SK-N-SH (cell line): Measurements from ENCODE around the gene CHRM4. TPM values are rescaled to one million over a fixed set of nuclear protein-coding genes. Genes with fewer than 3 reads are reported as not detected.
A peak's percentile ranks its signal among the peaks of the same experiment; 100 is the strongest.

Source experiments
- CTCF ChIA-PET: fragments of 300-600, 350-600 bp; formaldehyde crosslinking; extraction: SDS; loops from one replicate; lab custom pipeline; 2021; lab: Yijun Ruan, JAX
- POLR2A ChIA-PET: fragments of 350-600 bp; sonication (Branson Sonifier 250); formaldehyde crosslinking; extraction: SDS; loops from one replicate; lab custom pipeline; 2020; ENCODE audit warnings: antibody characterized with exemption, inconsistent platforms; lab: Yijun Ruan, JAX
- DNase-seq: peaks from one replicate; pipeline ENCODE4 v3.0.0; 2012
- H2AFZ ChIP-seq: fragments of 200-600 bp; sonication (generic); 2 replicates; pipeline ENCODE4 v1.8.1; 2016; ENCODE audit warnings: antibody characterized with exemption, mild to moderate bottlenecking, low read depth
- H3F3A ChIP-seq: fragments of 200-600 bp; sonication (generic); replicated peaks from 2 replicates; pipeline ENCODE3; 2016; ENCODE audit warnings: antibody characterized with exemption, mild to moderate bottlenecking; ENCODE audit not compliant: insufficient read depth
- H3K27ac ChIP-seq, 2 experiments: fragments of 200-500 bp in 1 of 2; fragments of 200-600 bp in 1 of 2; sonication (Bioruptor generic) in 1 of 2; sonication (generic), shearing (Covaris generic) in 1 of 2; 2 replicates each; pipeline versions ENCODE4 v1.5.1 to v1.6.1; 2014 to 2016; ENCODE audit warnings: low read depth in 2 of 2, inconsistent platforms in 1 of 2, low read length in 1 of 2, mild to moderate bottlenecking in 1 of 2, mixed read lengths in 1 of 2
- H3K27me3 ChIP-seq: fragments of 200-600 bp; sonication (generic), shearing (Covaris generic); 2 replicates; pipeline ENCODE4 v1.6.1; 2016; ENCODE audit warnings: mixed run types; ENCODE audit not compliant: insufficient read depth
- H3K36me3 ChIP-seq, 2 experiments: fragments of 200-500 bp in 1 of 2; fragments of 200-600 bp in 1 of 2; sonication (Bioruptor generic) in 1 of 2; sonication (generic) in 1 of 2; replicated peaks in 1 of 2; 2 replicates each; pipeline versions ENCODE3 to v1.5.1; 2014 to 2016; ENCODE audit warnings: low read length in 1 of 2, mild to moderate bottlenecking in 1 of 2; ENCODE audit not compliant: insufficient read depth in 2 of 2, control insufficient read depth in 1 of 2
- H3K4me1 ChIP-seq, 2 experiments: fragments of 200-500 bp in 1 of 2; fragments of 200-600 bp in 1 of 2; sonication (Bioruptor generic) in 1 of 2; sonication (generic), shearing (Covaris generic) in 1 of 2; 2 replicates each; pipeline versions ENCODE4 v1.5.1 to v1.6.1; 2014 to 2016; ENCODE audit warnings: low read depth in 1 of 2, low read length in 1 of 2, mixed run types in 1 of 2; ENCODE audit not compliant: insufficient read depth in 2 of 2, control insufficient read depth in 1 of 2
- H3K4me2 ChIP-seq: fragments of 200-600 bp; sonication (generic), shearing (Covaris generic); 2 replicates; pipeline ENCODE4 v1.6.1; 2017; ENCODE audit warnings: mixed run types
- H3K4me3 ChIP-seq, 2 experiments: fragments of 200-500 bp in 1 of 2; fragments of 200-600 bp in 1 of 2; sonication (Bioruptor generic) in 1 of 2; sonication (generic), shearing (Covaris generic) in 1 of 2; 2 replicates each; pipeline versions ENCODE4 v1.5.1 to v1.8.1; 2014 to 2016; ENCODE audit warnings: low read depth in 2 of 2, inconsistent platforms in 1 of 2, low read length in 1 of 2, mild to moderate bottlenecking in 1 of 2, mixed read lengths in 1 of 2, moderate library complexity in 1 of 2
- H3K79me2 ChIP-seq: fragments of 200-600 bp; sonication (generic); 2 replicates; pipeline ENCODE4 v1.8.1; 2017; ENCODE audit warnings: mild to moderate bottlenecking; ENCODE audit not compliant: insufficient read depth
- H3K9ac ChIP-seq: fragments of 200-600 bp; sonication (generic); 2 replicates; pipeline ENCODE4 v1.6.1; 2017; ENCODE audit warnings: mixed run types
- H3K9me2 ChIP-seq: fragments of 200-600 bp; sonication (generic); 2 replicates; pipeline ENCODE4 v1.6.1; 2017; ENCODE audit warnings: mixed run types
- H3K9me3 ChIP-seq: fragments of 200-600 bp; sonication (generic); 2 replicates; pipeline ENCODE4 v1.6.1; 2017; ENCODE audit warnings: mixed run types, mild to moderate bottlenecking, moderate library complexity
- H4K20me1 ChIP-seq: fragments of 200-600 bp; sonication (generic); 2 replicates; pipeline ENCODE4 v1.6.1; 2017; ENCODE audit warnings: mild to moderate bottlenecking, mixed run types; ENCODE audit not compliant: insufficient read depth
- FOXJ3 ChIP-seq: sonication (generic); formaldehyde crosslinking; IDR thresholded peaks from 2 replicates; pipeline ENCODE4 v1.5.1; 2020; ENCODE audit warnings: mild to moderate bottlenecking, missing genetic modification reagents
- FOXM1 ChIP-seq: IDR thresholded peaks from 2 replicates; pipeline ENCODE4 v1.4.0; 2012; ENCODE audit warnings: low read depth, mild to moderate bottlenecking
- IRF3 ChIP-seq: fragments of 150-350 bp; IDR thresholded peaks from 2 replicates; pipeline ENCODE4 v1.6.1; 2016; ENCODE audit warnings: mild to moderate bottlenecking, low read depth, low read length
- MXI1 ChIP-seq: IDR thresholded peaks from 2 replicates; pipeline ENCODE4 v1.6.1; 2012; ENCODE audit warnings: mild to moderate bottlenecking, low read depth, low read length, improper control_type of control experiment
- POLR2AphosphoS5 ChIP-seq: IDR thresholded peaks from 2 replicates; pipeline ENCODE4 v1.6.1; 2012; ENCODE audit warnings: low read depth, low read length
- RFX5 ChIP-seq: IDR thresholded peaks from 2 replicates; pipeline ENCODE4 v1.6.1; 2012; ENCODE audit warnings: mild to moderate bottlenecking, improper control_type of control experiment, low read length
- TAF1 ChIP-seq: IDR thresholded peaks from 2 replicates; pipeline ENCODE4 v1.6.1; 2012; ENCODE audit warnings: low read depth, mild to moderate bottlenecking, low read length, moderate library complexity, borderline replicate concordance
- WGBS: methylation state at CpG from one replicate; pipeline ENCODE4 v1.1.6; 2017; ENCODE audit warnings: low lambda C conversion rate; 5-methylcytosine and 5-hydroxymethylcytosine counted together
- polyA plus RNA-seq, 3 experiments: library from polyadenylated mRNA; depleted of rRNA; stranded (reverse); fragments of >200 nt; gene quantifications; 2 replicates each; pipeline ENCODE4 v1.2.3, GENCODE V29; 2012

Gene CHRM4
- polyA plus RNA-seq, 1 of the 3 experiments (the other 2 are of a cell fraction): 0.26 TPM

GRCh38 chr11:46386005-46386578, 5.5 kb downstream of the CHRM4 start:
- ChIA-PET POLR2A (no interaction called here), CTCF (interaction anchor here (5.9 to 7.6 kb wide), 2 partner anchors 146 to 155 kb away, joined by 105 to 204 read pairs; no protein-coding TSS in a partner anchor)
- no peak overlapping the region for H3K4me3 ChIP-seq
- H3K9me2 ChIP-seq: no peaks in the 10 kb centered on the region
- H3K79me2 ChIP-seq: no peaks in the 10 kb centered on the region; the same call in 1 of the 2 replicates
- H3K27me3 ChIP-seq: peaks cover 12% of the 10 kb centered on the region
- WGBS: 98% methylated on average over 22 of the region's 25 CpGs
- no peak overlapping the region for H3K4me2 ChIP-seq
- H3K27ac ChIP-seq: no peak overlapping the region
- no peak for DNase-seq
- no peak overlapping the region for H3K9ac ChIP-seq
- H3K36me3 ChIP-seq: peaks cover 0 to 8% of the 10 kb centered on the region in 2 experiments
- H3F3A ChIP-seq: peaks cover 11% of the 10 kb centered on the region
- H2AFZ ChIP-seq: no peak overlapping the region
- 0 out of 2 replicates have a peak, but pooled peaks cover 8% of the 10 kb centered on the region for H4K20me1 ChIP-seq
- TF ChIP-seq FOXJ3 (no peak), TAF1 (no peak), MXI1 (no peak)
- H3K4me1 ChIP-seq: peaks cover 6 to 30% of the 10 kb centered on the region in 2 experiments; a peak in 2 of 4 replicates
- no peaks in the 10 kb centered on the region for H3K9me3 ChIP-seq

GRCh38 chr11:46385169-46386004, 6.2 kb downstream of the CHRM4 start:
- H3F3A ChIP-seq: peaks cover 11% of the 10 kb centered on the region
- 0 out of 2 replicates have a peak, but pooled peaks cover 3% of the 10 kb centered on the region for H4K20me1 ChIP-seq
- peaks cover 0 to 8% of the 10 kb centered on the region in 2 experiments for H3K36me3 ChIP-seq
- H3K4me1 ChIP-seq: peaks cover 9 to 26% of the 10 kb centered on the region in 2 experiments; a peak in 2 of 4 replicates
- no peak overlapping the region for H3K4me3 ChIP-seq
- H3K9me3 ChIP-seq: no peaks in the 10 kb centered on the region
- ChIA-PET CTCF (interaction anchor here (1.9 to 5.9 kb wide), 3 partner anchors 39 to 156 kb away, joined by 4 to 105 read pairs (median 19); no protein-coding TSS in a partner anchor), POLR2A (no interaction called here)
- no peak overlapping the region for H2AFZ ChIP-seq
- H3K9me2 ChIP-seq: no peaks in the 10 kb centered on the region
- no peak overlapping the region for H3K27ac ChIP-seq
- H3K79me2 ChIP-seq: no peaks in the 10 kb centered on the region; the same call in 1 of the 2 replicates
- H3K9ac ChIP-seq: no peak overlapping the region
- no peak for DNase-seq
- no peak for TF ChIP-seq RFX5
- H3K27me3 ChIP-seq: peaks cover 5% of the 10 kb centered on the region
- no peak overlapping the region for H3K4me2 ChIP-seq
- 98% methylated on average over 20 of the region's 47 CpGs for WGBS

GRCh38 chr11:46383974-46384701, 7.4 kb downstream of the CHRM4 start:
- H3K36me3 ChIP-seq: peaks cover 0 to 8% of the 10 kb centered on the region in 2 experiments
- H3K9ac ChIP-seq: no peak overlapping the region
- H2AFZ ChIP-seq: no peak overlapping the region
- no peaks in the 10 kb centered on the region for H3K9me3 ChIP-seq
- TF ChIP-seq IRF3: no peak
- TF ChIP-seq POLR2AphosphoS5: peak; percentile 24; the same call in 1 of the 2 replicates
- TF ChIP-seq FOXM1: no peak
- TF ChIP-seq, all 33 proteins: peak for 1
- Histone ChIP-seq H3K79me2 (no peaks in the 10 kb centered on the region; the same call in 1 of the 2 replicates), H3K4me3 (no peak overlapping the region), H3F3A (peaks cover 11% of the 10 kb centered on the region), H3K4me1 (peaks cover 10 to 25% of the 10 kb centered on the region in 2 experiments; a peak in 2 of 4 replicates), H3K27ac (no peak overlapping the region), H3K27me3 (no peaks in the 10 kb centered on the region), H3K9me2 (no peaks in the 10 kb centered on the region), H4K20me1 (no peaks in the 10 kb centered on the region), H3K4me2 (no peak overlapping the region)
- no peak for DNase-seq
- ChIA-PET CTCF (interaction anchor here (0.6 to 2.7 kb wide), 22 partner anchors 8 to 234 kb away, joined by 3 to 28 read pairs (median 4); partner anchors contain the start of genes ATG13, CHRM4 and DGKZ), POLR2A (no interaction called here)
- 100% methylated on average over 3 of the region's 12 CpGs for WGBS
